G401 (cell line): Measurements from ENCODE around the gene NAGA. TPM values are rescaled to one million over a fixed set of nuclear protein-coding genes. Genes with fewer than 3 reads are reported as not detected.
"Not testable (repeated sequence)": the region's sequence is repeated elsewhere in the genome, so short reads cannot be mapped to it uniquely, and the experiment has no call there.

Experiments
- DNase-seq: peaks from one replicate; pipeline ENCODE4 v3.0.0-alpha.2; 2015; ENCODE audit warnings: low spot score
- in situ Hi-C: cut with HindIII; loops from 2 replicates; pipeline ENCODE4 v1.10.0; 2016; ENCODE audit warnings: low sequenced_read_pairs, mixed read lengths
- total RNA-seq: library from RNA; depleted of rRNA; stranded (reverse); fragments of >200 nt; shearing (Covaris generic); gene quantifications from 2 replicates; pipeline ENCODE4 v1.2.3, GENCODE V29; 2014; rRNA removed

The NAGA gene
- 50.4 and 55.1 TPM in 2 replicates for total RNA-seq

DNA sequence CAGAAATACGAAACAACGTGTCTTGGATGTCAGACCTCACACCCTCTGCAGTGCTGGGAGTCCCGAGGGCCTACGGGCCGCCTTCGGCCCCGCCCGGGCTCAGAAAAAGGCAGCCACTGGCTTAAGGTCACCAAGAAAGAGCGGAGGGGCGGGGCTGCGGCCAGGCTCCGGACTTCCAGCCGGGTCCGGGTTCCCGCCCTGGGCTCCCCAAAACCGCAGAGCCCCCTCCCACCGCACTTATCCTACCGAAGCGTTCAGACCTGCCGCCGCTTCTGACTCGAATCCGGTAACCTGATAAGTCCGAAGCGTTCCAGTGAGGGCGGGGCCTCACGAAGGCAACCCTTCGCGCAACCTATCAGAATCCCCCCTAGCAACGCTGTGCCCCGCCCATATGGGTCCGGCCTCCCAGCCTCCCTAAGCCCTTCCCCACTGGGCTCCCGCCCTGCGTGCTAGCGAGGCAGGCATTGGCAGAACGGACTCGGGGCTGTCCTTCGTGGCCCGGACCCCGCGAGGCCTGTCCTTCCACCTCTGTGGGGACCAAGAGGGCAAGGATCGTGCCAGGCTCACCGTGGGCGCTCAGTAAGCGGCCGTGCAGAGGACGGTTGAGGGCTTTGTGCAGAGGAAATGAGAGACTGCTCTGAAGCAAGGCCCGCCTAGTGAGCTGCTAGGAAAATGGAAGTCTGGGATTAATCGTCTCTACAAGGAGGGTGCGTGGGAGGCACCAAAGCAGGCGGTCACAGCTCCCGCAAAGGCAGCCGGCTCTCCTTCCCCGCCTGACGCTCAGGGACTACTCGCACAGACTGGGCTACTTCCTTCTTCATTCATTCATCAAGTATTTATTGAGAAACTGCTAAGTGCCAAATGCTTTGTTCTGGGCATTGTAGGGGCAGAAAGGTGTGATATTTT is at the start of gene NAGA:
TSS of gene NAGA (minus strand) at position 296 of the 906 bp plus-strand sequence. CDS start 515 bp downstream, outside the sequence.
- in situ Hi-C loops, result no loop called here
- peak; percentile 99 for DNase-seq

DNA sequence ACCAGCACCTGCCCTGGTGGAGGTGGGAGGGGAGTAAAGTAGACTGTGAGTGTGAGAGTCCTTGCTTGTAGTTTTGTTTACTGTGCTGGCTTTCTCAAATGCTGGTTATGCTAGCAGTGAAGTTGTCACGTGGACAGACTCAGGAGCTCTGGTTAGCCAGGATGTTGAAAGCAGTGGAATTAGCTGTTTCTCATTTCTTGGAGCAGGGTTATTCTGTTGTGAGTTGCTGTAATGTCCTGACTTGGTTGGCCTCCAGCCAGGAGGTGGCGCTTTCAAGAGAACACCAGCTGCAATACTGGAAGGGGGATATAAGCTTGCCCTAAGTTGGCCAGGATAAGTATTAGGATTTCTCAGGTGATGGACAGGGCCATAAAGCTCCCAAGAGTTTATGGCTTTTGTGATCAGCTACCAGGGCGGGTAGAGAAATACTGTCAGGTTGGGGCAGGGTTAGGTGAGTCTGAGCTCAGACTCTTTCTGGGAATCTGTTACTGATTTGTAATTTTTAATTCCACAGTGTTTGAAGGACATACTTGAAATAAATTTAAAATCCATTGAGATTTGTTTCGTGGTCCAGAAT is 46.3 kb upstream of the NAGA start:
- in situ Hi-C loops, result loop anchor here (10.0 kb wide), 1 partner anchor 232 kb away; no protein-coding TSS in a partner anchor
- DNase-seq, result no peak

DNA sequence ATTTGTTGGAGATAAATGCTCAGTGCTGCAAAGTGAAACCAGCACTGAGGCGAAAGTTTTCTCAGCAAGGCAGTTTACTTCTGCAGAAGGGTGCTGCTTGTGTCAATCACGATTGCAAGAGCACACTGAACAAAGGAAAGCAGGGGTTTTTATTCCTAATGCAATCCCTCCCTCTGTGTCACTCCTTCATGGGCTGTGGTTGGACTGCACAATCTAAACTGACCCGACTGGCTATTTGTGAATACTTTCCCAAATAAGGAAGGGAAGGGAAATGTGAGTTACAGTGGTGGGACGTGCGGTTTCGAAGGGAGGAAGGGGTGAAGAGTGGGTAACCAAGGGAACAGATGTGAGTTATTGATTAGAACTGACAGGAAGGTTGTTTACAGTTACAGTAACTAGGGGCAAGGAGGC is 44.8 kb upstream of the NAGA start:
- in situ Hi-C loops, result loop anchor here (10.0 kb wide), 1 partner anchor 231 kb away; no protein-coding TSS in a partner anchor

DNA sequence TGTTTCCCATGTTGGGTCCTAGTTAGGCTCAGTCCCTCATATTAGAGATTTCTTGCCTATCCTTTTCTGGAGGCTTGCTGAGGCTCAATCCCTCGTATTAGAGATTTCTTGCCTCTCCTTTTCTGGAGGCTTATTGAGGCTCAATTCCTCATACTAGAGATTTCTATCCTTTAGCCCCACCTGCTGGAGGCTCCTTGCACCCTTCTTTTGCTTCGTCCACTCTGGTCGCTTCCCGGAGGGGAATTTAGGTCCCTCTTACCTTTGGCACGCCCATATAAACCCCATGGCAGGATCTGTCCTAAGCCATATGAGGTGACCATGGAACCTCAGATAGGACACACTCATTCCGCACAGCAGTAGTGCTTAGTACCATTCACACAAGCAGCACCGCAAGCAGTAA is 44.1 kb upstream of the NAGA start:
- peak; percentile 22 for DNase-seq
- in situ Hi-C loops, result loop anchor here (10.0 kb wide), 1 partner anchor 230 kb away; no protein-coding TSS in a partner anchor

More for the DNA sequence above, 44.8 kb upstream of the NAGA start:
- not testable (repeated sequence) for DNase-seq

DNA sequence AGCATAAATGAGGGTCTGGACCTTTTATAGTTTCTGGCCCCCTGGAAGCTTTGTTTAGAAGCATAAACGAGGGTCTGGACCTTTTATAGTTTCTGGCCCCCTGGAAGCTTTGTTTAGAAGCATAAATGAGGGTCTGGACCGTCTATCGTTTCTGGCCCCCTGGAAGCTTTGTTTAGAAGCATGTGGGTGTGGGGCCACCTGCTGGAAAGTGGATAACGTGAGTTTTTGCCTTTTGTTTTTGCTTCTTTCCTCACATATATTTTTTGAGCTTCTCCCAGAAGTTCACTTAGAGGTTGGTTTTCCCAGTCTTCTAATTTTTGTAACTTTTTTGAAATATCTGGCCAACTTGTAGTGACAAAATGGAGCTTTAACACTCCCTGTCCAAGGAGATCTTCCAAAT is 42.2 kb upstream of the NAGA start:
- peak; percentile 19 for DNase-seq
- in situ Hi-C loops, result loop anchor here (10.0 kb wide), 1 partner anchor 228 kb away; no protein-coding TSS in a partner anchor

DNA sequence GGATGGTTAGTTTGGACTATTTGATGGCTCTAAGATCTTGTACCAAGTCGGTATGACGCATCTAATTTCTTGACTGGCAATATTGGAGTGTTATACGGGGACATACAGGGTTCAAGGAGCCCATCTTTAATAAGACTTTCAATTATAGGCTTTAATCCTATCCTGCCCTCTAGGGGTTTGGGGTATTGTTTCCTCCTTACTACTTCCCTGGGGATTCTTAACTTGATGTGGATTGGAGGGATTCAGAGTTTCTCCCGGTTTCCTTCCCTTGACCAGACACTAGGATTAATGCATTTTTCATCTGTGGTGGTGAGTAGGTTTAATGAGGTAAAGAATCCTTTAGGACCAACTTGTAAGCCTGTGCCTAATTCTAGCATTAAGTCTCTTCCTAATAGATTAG is 41.2 kb upstream of the NAGA start:
- no peak for DNase-seq
- in situ Hi-C loops, result loop anchor here (10.0 kb wide), 1 partner anchor 227 kb away; no protein-coding TSS in a partner anchor

DNA sequence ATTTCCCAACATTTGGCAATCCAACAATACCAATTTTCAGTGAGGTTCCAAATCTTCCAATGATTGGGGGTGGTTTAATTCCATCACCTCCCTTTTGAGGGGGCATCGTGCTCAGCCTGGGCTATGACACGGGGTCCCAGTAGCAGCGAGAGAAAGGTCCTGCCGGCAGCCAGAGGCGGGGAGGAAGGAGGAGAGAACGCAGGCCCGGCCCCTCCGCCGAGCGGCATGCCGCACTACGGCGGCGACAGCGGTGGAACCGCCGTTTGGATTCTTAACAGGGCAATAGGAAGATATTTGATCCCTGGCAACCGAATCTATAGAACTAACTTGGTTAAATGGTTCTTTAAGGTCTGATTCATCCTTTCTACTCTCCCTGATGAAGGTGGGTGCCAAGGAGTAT is 38.2 kb upstream of the NAGA start:
- in situ Hi-C loops, result no loop called here
- no peak for DNase-seq

DNA sequence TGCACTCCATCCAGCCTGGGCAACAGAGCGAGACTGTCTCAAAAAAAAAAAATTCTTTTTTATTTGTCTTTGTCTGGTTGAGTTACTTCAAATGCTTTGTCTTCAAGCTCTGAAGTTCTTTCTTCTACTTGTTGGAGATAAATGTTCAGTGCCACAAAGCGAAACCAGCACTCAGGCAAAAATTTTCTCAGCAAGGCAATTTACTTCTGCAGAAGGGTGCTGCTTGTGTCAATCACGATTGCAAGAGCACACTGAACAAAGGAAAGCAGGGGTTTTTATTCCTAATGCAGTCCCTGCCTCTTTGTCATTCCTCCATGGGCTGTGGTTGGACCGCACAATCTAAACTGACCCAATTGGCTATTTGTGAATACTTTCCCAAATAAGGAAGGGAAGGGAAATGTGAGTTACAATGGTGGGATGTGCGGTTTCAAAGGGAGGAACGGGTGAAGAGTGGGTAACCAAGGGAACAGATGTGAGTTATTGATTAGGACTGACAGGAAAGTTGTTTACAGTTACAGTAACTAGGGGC is 33.8 kb upstream of the NAGA start:
- in situ Hi-C loops, DNase-seq: not testable (repeated sequence)

DNA sequence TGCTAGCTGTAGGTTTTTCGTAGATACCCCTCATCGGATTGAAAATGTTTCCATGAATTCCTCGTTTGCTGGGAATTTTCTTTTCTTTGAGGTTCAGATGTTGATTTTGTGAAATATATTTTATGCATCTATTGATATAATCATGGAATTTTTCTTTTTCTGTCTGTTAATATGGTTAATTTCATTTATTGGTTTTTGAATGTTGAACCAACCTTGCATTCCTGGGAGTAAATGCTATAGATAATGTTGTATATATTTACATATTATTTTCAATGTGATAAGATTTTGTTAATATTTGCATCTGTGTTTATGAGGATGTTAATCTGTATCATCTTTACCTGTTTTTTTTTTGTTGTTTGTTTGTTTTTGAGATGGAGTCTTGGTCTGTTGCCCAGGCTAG is 30.6 kb upstream of the NAGA start:
- DNase-seq, result no peak
- in situ Hi-C loops, result no loop called here

DNA sequence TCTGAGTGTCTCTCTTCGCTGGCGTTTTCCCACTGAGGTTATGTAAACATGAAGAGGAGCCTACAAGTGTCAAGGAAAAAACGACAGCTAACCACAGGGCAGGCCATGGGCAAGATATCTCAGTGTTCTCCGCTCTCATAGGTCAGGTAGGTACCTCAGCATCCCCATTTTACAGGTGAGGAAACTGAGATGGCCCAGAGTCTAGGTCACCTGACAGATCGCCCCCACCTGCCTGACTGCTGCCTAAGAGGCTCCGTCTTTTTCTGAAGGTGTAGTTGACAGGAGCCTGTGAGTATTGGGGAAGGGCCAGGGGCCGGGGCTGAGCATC is 20.8 kb upstream of the NAGA start:
- no peak for DNase-seq
- in situ Hi-C loops, result no loop called here

DNA sequence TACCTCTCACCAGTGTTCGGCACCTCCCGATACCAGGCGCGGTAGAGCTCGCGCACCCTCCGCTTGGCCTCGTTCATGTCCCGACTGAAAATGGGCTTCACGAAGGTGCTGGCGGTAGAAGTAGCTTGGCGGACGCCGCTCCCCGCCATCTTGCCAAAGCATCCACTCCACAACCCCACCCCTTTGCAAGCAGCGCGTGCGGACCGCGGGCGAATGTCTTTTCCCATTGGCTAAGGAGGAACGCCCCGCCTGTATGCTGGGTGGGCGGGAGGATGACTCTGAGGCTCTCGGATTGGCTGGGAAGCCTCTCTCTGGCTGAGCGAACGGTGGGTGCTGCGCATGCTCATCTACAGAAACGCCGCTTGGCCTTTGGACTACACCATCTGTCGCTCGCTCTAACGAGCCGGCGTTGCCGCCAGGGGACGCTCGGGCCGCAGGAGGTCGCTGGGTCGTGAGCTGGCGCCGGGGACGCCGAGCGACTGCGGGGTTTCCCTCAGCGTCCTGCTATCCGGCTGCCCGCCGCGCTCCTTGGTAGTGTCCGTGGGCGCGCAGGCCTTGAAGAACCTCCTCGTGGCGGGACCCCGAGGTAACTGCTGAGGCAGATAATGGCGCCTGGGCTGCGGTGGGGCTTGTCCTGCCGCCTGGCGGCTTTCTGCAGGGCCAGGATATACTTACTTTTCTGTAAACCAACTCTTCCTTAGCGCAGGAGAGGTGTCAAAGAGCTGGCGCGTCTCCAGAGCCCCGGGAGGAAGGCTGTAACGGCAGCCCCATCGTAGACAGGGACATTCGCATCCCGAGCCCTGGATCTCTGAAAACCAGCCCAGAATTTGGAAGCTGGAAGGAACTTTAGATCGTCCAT is 20.2 kb upstream of the NAGA start, which contains the start of gene NDUFA6:
TSS of gene NDUFA6 (minus strand) at position 177 of the 859 bp plus-strand sequence. CDS start at position 149, 28 bp downstream.
- peak; percentile 100 for DNase-seq
- in situ Hi-C loops, result no loop called here

DNA sequence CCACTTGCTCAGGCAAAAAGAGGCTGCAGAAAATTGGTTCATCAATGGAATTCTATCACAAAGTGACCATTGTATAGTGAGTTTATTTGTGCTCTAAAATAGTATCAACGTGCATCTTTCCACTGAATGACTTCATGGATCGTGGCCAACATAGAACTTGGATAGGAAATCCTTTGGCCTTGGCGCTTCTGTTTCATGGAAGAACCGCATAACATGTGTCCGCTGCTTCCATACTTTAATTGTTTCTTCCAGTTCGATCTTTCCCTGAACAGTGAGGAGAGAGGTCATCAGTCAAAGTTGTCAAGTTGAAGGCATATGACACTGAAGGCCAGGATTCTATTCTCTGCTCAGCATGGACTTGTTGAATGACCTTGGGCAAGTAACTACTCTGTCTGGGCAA is 15.4 kb upstream of the NAGA start:
- in situ Hi-C loops, result no loop called here

DNA sequence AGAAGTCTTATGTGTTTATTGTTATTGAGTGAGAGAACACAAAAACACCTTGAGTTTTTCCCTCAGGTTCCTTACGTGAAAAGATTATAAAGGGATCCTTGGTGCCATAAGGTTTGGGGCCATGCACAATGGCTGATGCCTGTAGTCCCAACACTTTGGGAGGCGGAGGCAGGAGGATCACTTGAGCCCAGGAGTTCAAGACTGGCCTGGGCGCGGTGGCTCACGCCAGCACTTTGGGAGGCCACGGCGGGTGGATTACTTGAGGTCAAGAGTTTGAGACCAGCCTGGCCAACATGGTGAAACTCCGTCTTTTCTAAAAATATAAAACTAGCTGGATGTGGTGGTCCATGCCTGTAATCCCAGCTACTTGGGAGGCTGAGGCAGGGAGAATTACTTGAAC is 14.3 kb upstream of the NAGA start:
- no peak for DNase-seq
- in situ Hi-C loops, result no loop called here

More for the DNA sequence above, 15.4 kb upstream of the NAGA start:
- no peak for DNase-seq

DNA sequence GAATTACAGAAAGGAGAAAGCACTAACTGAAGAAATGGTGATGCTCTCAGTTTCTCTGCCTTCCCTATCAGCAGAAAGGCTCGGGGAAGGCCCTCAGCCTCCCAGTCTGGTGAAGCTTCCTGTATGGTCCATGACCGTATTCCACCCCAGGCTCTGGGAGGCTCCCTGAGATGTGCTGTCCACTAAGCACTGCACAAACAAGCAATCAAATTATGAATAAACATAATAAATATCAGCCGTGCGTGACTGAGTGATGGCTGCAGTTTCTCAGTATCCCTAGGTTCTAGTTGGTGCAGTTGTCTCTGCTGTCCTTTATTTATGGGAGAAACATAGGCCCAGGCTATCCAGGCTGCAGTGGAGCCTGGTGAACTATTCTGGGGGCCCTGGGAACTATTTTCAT is 12.5 kb upstream of the NAGA start:
- no peak for DNase-seq
- in situ Hi-C loops, result no loop called here

DNA sequence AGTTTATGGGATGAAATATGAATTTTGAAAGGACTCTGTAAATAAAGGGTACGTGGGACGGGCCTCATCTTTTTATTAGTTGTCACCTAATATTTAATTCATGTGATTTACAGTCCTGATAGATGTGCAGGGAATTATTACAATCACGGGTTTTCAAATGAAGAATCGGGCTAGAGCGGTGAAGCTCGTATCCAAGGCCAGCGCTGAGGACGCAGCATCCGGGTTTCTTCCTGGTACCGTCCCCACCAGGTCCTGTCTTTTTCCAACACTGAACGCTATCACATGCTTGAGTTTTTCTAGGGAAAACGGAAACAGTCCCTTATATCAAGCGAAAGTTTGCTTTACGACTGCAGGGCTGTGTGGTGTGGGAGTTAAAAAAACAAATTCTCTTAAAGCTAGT is 9.7 kb upstream of the NAGA start:
- in situ Hi-C loops, result no loop called here
- DNase-seq, result peak; percentile 71

DNA sequence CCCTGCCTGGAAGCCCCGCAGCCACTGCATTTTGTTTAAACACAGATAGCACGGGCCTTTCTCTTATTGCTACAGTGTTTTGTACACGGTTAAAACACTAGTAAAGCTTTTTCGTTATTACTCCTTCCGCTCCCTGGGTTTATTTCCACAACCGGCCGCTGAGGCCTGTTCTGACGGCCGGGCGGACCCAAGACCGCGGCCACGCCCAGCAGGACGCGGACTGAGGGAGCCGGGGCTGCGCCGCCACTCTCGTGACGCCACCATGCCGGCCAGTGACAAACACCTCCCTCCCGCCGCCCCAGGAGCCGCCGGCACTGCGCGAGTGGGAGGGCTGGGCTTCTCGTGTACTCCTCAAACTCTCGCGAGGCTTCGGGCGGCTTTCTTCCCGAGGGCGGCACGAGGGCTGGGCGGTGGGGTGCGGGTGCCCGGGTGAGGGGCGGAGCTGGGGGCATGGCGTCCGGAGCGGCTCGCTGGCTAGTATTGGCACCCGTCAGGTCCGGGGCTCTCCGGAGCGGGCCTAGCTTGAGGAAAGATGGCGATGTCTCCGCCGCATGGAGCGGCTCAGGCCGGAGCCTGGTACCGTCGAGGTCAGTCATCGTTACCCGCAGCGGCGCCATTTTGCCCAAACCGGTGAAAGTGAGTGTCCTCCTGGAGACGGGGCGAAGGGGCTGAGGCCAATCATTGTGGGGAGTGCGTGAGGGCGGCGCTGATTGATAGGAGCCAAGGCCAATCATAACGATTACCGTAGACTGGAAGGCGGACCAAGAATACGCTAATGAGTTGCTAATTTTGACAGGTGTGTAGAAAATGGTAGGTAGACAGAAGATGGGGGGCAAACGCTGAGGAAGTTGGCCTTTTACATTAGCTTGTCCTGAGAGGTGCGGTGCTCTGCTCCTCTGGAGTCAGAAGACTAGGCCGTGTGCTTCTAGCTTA is 9.0 kb upstream of the NAGA start, which contains the start of gene SMDT1:
TSS of gene SMDT1 (plus strand) at position 382 of the 933 bp plus-strand sequence. CDS start at position 451, 69 bp downstream.
- DNase-seq, result peak; percentile 99
- in situ Hi-C loops, result no loop called here

DNA sequence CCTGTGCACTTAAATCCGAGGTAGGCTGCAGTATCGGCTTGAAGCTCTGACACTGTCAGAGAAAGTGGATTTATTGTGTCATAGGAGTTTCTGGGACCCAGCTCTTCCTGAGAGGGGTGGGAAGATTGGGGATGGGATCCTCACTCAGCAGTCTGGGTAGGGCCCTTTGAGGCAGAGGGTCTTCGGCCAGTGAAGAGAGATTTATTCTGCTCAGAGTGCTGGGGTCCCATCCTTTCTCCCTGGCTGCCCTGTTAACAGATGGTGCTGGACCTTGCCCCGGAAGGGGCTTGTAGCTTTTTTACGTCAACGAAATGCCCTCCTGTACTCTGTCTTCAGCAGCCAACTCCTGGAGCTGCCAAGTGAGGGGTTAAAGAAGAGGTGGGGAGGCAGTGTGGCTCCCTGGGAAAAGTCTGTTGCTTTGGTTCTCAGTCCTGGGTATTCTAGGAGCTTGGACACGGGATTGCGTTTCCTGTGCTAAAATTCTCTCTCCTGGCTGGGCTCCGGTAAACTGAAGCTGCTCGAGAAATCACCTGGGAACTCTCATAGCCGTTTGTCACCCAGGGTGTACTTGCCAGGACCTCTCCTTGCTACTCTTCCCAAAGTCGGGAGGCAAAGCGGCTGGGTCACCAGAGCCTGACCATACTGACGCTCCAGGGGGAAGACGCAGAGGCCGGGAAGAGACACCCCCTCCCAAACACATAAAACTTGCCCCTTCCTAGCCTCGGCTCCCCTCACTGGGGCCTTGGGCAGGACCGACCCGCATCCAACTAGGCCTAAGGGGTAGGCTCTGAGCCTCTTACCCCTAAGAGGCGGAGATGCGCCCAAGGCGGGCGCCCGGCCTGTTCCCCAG is 8.1 kb upstream of the NAGA start:
- in situ Hi-C loops, result no loop called here
- peak; percentile 49 for DNase-seq
